ENCODE results near the gene DMD. TPM values are rescaled to one million over a fixed set of nuclear protein-coding genes. Genes with fewer than 3 reads are reported as not detected.

DMD gene
- total RNA-seq, 1 donor from 2014 or later = 1.7 TPM

GRCh38 chrX:31178064-31178768, 2033.1 kb downstream of the DMD start:
- Mint-ChIP-seq H3K4me3 (ENCODE audit: unreplicated experiment) (no peak overlapping the region), H3K27me3 (ENCODE audit: unreplicated experiment) (no peaks in the 10 kb centered on the region), H3K4me1 (ENCODE audit: low read depth, unreplicated experiment) (no peaks in the 10 kb centered on the region), H3K27ac (ENCODE audit: unreplicated experiment) (no peak overlapping the region), H3K36me3 (ENCODE audit: unreplicated experiment) (no peaks in the 10 kb centered on the region), H3K9me3 (ENCODE audit: unreplicated experiment) (no peaks in the 10 kb centered on the region)
- no peak for TF ChIP-seq CTCF (IDR thresholded peaks at IDR 0.05; ENCODE audit: partially characterized antibody, unreplicated experiment)
- no peak for DNase-seq

GRCh38 chrX:31170792-31171191, 2040.6 kb downstream of the DMD start:
- no peak overlapping the region for H3K4me3 Mint-ChIP-seq (ENCODE audit: unreplicated experiment)
- H3K27ac Mint-ChIP-seq (ENCODE audit: unreplicated experiment) = no peak overlapping the region
- no peaks in the 10 kb centered on the region for H3K27me3 Mint-ChIP-seq (ENCODE audit: unreplicated experiment)
- H3K9me3 Mint-ChIP-seq (ENCODE audit: unreplicated experiment) = no peaks in the 10 kb centered on the region
- DNase-seq = no peak
- no peak for TF ChIP-seq CTCF (IDR thresholded peaks at IDR 0.05; ENCODE audit: partially characterized antibody, unreplicated experiment)
- H3K4me1 Mint-ChIP-seq (ENCODE audit: low read depth, unreplicated experiment) = no peaks in the 10 kb centered on the region
- no peaks in the 10 kb centered on the region for H3K36me3 Mint-ChIP-seq (ENCODE audit: unreplicated experiment)

- no peak for TF ChIP-seq CTCF (IDR thresholded peaks at IDR 0.05; ENCODE audit: partially characterized antibody, unreplicated experiment)
- Mint-ChIP-seq H3K4me1 (ENCODE audit: low read depth, unreplicated experiment) (no peaks in the 10 kb centered on the region), H3K27me3 (ENCODE audit: unreplicated experiment) (no peaks in the 10 kb centered on the region), H3K9me3 (ENCODE audit: unreplicated experiment) (no peaks in the 10 kb centered on the region), H3K4me3 (ENCODE audit: unreplicated experiment) (no peak overlapping the region), H3K36me3 (ENCODE audit: unreplicated experiment) (no peaks in the 10 kb centered on the region), H3K27ac (ENCODE audit: unreplicated experiment) (no peak overlapping the region)
- no peak for DNase-seq
Measured at GRCh38 chrX:31168551-31168950, 2042.8 kb downstream of the DMD start.

GRCh38 chrX:31166832-31167231, 2044.5 kb downstream of the DMD start:
- Mint-ChIP-seq H3K36me3 (ENCODE audit: unreplicated experiment) (no peaks in the 10 kb centered on the region), H3K27me3 (ENCODE audit: unreplicated experiment) (no peaks in the 10 kb centered on the region), H3K27ac (ENCODE audit: unreplicated experiment) (no peak overlapping the region), H3K4me1 (ENCODE audit: low read depth, unreplicated experiment) (no peaks in the 10 kb centered on the region), H3K4me3 (ENCODE audit: unreplicated experiment) (no peak overlapping the region), H3K9me3 (ENCODE audit: unreplicated experiment) (no peaks in the 10 kb centered on the region)
- no peak for DNase-seq
- no peak for TF ChIP-seq CTCF (IDR thresholded peaks at IDR 0.05; ENCODE audit: partially characterized antibody, unreplicated experiment)

GRCh38 chrX:31166416-31166815, 2044.9 kb downstream of the DMD start:
- H3K27ac Mint-ChIP-seq (ENCODE audit: unreplicated experiment) = no peak overlapping the region

More at GRCh38 chrX:31166416-31166815, 2044.9 kb downstream of the DMD start:
- Mint-ChIP-seq H3K4me3 (ENCODE audit: unreplicated experiment) (no peak overlapping the region), H3K27me3 (ENCODE audit: unreplicated experiment) (no peaks in the 10 kb centered on the region), H3K4me1 (ENCODE audit: low read depth, unreplicated experiment) (no peaks in the 10 kb centered on the region), H3K9me3 (ENCODE audit: unreplicated experiment) (no peaks in the 10 kb centered on the region), H3K36me3 (ENCODE audit: unreplicated experiment) (no peaks in the 10 kb centered on the region)
- TF ChIP-seq CTCF (IDR thresholded peaks at IDR 0.05; ENCODE audit: partially characterized antibody, unreplicated experiment) = no peak
- DNase-seq = no peak
